ENCODE measurements around the gene PMM2. TPM values are rescaled to one million over a fixed set of nuclear protein-coding genes. Genes with fewer than 3 reads are reported as not detected.

PMM2 gene
- total and polyA plus RNA-seq, 5 experiments from 2014 or later = 21.4 to 41.9 (median 26.0) TPM

- H3K27me3 Mint-ChIP-seq = no peaks in the 10 kb centered on the region
- H3K36me3 Mint-ChIP-seq = peaks cover 3 to 96% (median 38%) of the 10 kb centered on the region in 3 donors
- H3K27ac Mint-ChIP-seq = peak overlapping the region in 1 of 10 donors; percentile 19
- no peak overlapping the region for H3K4me3 Mint-ChIP-seq
- DNase-seq (no peak), ATAC-seq (no peak)
- H3K9me3 Mint-ChIP-seq = no peaks in the 10 kb centered on the region
- POLR2A ChIA-PET = no interaction called here
- H3K4me1 Mint-ChIP-seq = peaks cover 0 to 4% (median under 1%) of the 10 kb centered on the region in 4 donors
Observed at GRCh38 chr16:8808613-8809353, 11.1 kb downstream of the PMM2 start.

GRCh38 chr16:8812162-8812843 is 14.7 kb downstream of the PMM2 start:
- peaks cover 6 to 18% (median 14%) of the 10 kb centered on the region in 4 donors for H3K4me1 Mint-ChIP-seq
- no peak for DNase-seq
- POLR2A ChIA-PET = no interaction called here
- H3K27ac Mint-ChIP-seq = no peak overlapping the region
- no peaks in the 10 kb centered on the region for H3K9me3 Mint-ChIP-seq
- ATAC-seq = no peak
- H3K27me3 Mint-ChIP-seq = no peaks in the 10 kb centered on the region
- H3K36me3 Mint-ChIP-seq = peaks cover 3 to 89% (median 49%) of the 10 kb centered on the region in 3 donors
- H3K4me3 Mint-ChIP-seq = no peak overlapping the region

GRCh38 chr16:8814095-8814806 is 16.6 kb downstream of the PMM2 start:
- no peak overlapping the region for H3K4me3 Mint-ChIP-seq

DNA sequence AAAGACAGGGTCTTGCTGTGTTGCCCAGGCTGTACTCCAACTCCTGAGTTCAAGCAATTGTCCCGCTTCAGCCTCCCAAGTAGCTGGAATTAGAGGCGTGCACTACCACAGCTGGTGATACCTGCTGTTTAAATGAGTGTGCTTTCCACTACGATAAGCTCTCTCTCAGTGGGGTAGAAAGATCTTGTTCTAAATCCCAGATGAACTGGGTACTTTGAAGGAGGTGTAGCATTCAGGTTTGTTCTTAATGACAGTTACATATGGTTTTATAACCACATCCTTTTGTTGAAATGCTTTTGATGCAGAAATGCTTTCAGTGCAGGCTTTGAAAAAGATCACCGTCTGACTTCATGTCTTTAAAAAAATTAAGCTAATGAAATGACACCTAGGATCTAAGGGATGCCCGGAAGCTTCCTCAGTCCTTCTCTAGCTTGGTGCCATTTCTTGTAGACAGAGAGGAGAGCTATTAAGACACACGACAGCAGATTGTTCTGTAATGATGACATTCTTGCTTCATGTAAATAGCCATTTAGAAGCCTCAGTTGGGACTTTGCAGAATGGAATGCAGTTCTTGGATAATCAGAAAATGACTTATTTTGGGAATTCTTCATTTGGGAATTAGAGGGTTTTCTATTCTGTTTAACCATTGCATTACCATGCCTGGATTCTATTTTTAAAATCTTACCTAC is 19.5 kb downstream of the PMM2 start:
- DNase-seq (peak in 4 of 10 donors; percentile 9 to 67 (median 48)), ATAC-seq (peak; percentile 85 to 97)
- Mint-ChIP-seq H3K4me1 (peaks cover 7 to 30% (median 19%) of the 10 kb centered on the region in 4 donors), H3K4me3 (peak overlapping the region in 6 of 10 donors; percentile 6 to 63 (median 52)), H3K27me3 (no peaks in the 10 kb centered on the region), H3K36me3 (peaks cover 0 to 76% (median 40%) of the 10 kb centered on the region in 3 donors), H3K27ac (peak overlapping the region in 9 of 10 donors; percentile 3 to 78 (median 68)), H3K9me3 (no peaks in the 10 kb centered on the region)
- POLR2A ChIA-PET = interaction anchor here (0.7 to 1.6 kb wide), 4 partner anchors 20 to 63 kb away, joined by 3 to 9 read pairs (median 4); partner anchors contain the start of genes CARHSP1, PMM2 and TMEM186

More at GRCh38 chr16:8814095-8814806, 16.6 kb downstream of the PMM2 start:
- H3K27me3 Mint-ChIP-seq = no peaks in the 10 kb centered on the region
- H3K36me3 Mint-ChIP-seq = peaks cover 3 to 81% (median 44%) of the 10 kb centered on the region in 3 donors
- DNase-seq = no peak
- POLR2A ChIA-PET = no interaction called here
- no peak for ATAC-seq
- peaks cover 7 to 26% (median 19%) of the 10 kb centered on the region in 4 donors for H3K4me1 Mint-ChIP-seq
- H3K9me3 Mint-ChIP-seq = no peaks in the 10 kb centered on the region
- peak overlapping the region in 1 of 10 donors; percentile 23 for H3K27ac Mint-ChIP-seq

GRCh38 chr16:8818504-8819270 is 21.0 kb downstream of the PMM2 start:
- H3K36me3 Mint-ChIP-seq = peaks cover 0 to 70% (median 37%) of the 10 kb centered on the region in 3 donors
- H3K9me3 Mint-ChIP-seq = no peaks in the 10 kb centered on the region
- H3K4me1 Mint-ChIP-seq = peaks cover 7 to 30% (median 19%) of the 10 kb centered on the region in 4 donors
- H3K27ac Mint-ChIP-seq = peak overlapping the region in 3 of 10 donors; percentile 14 to 86 (median 63)
- H3K27me3 Mint-ChIP-seq = no peaks in the 10 kb centered on the region
- ATAC-seq = no peak
- DNase-seq = no peak
- H3K4me3 Mint-ChIP-seq = no peak overlapping the region
- POLR2A ChIA-PET = no interaction called here

DNA sequence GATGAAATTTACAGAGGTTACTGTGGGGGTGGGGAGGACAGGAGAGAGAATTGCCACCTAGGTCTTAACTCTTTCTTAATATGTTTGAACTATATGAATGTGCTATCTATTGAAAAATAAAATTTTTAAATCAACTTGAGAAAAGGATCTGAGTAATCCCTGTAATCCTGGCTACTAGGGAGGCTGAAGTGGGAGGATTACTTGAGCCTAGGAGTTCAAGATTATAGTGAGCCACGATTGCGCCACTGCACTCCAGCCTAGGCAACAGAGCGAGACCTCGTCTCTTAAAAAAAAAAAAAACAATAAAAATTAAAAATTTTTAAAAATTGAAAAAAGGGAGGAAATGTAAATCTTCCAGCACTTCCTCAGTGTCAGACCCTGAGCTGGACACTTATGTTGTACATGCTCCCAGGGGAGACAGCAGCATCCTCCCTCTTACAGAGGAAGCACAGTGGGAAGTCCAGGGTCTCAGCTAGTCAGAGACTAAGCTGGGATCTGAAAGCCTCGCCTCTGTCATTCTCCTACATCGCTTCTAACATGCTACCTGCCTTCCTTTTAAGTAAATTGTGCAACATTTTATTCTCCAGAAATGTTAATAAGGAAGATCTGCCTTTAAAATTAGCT is 21.9 kb downstream of the PMM2 start:
- POLR2A ChIA-PET = interaction anchor here (0.7 kb wide), 1 partner anchor 158 kb away, joined by 5 read pairs; no protein-coding TSS in a partner anchor
- peaks cover 0 to 68% (median 35%) of the 10 kb centered on the region in 3 donors for H3K36me3 Mint-ChIP-seq
- no peak overlapping the region for H3K4me3 Mint-ChIP-seq
- peak overlapping the region in 1 of 10 donors; percentile 86 for H3K27ac Mint-ChIP-seq
- DNase-seq = no peak
- H3K4me1 Mint-ChIP-seq = peaks cover 7 to 30% (median 19%) of the 10 kb centered on the region in 4 donors
- no peaks in the 10 kb centered on the region for H3K27me3 Mint-ChIP-seq
- ATAC-seq = no peak
- no peaks in the 10 kb centered on the region for H3K9me3 Mint-ChIP-seq

- Mint-ChIP-seq H3K9me3 (no peaks in the 10 kb centered on the region), H3K4me1 (peaks cover 3 to 11% (median 4%) of the 10 kb centered on the region in 4 donors), H3K27me3 (no peaks in the 10 kb centered on the region), H3K27ac (peak overlapping the region in 4 of 10 donors; percentile 15 to 66 (median 44)), H3K36me3 (peaks cover 0 to 62% (median 20%) of the 10 kb centered on the region in 3 donors), H3K4me3 (no peak overlapping the region)
- ATAC-seq (no peak), DNase-seq (no peak)
- POLR2A ChIA-PET = no interaction called here
Observed at GRCh38 chr16:8822403-8822802, 24.8 kb downstream of the PMM2 start.

GRCh38 chr16:8826278-8826879 is 28.7 kb downstream of the PMM2 start:
- Mint-ChIP-seq H3K27ac (peak overlapping the region in 2 of 10 donors; percentile 14 to 34), H3K4me3 (no peak overlapping the region), H3K36me3 (peaks cover 0 to 59% (median 14%) of the 10 kb centered on the region in 3 donors), H3K27me3 (no peaks in the 10 kb centered on the region), H3K9me3 (no peaks in the 10 kb centered on the region), H3K4me1 (peaks cover 0 to 11% (median 4%) of the 10 kb centered on the region in 4 donors)
- no peak for ATAC-seq
- POLR2A ChIA-PET = interaction anchor here (0.6 to 0.8 kb wide), 2 partner anchors 31 to 85 kb away, joined by 3 to 7 read pairs; no protein-coding TSS in a partner anchor
- no peak for DNase-seq

DNA sequence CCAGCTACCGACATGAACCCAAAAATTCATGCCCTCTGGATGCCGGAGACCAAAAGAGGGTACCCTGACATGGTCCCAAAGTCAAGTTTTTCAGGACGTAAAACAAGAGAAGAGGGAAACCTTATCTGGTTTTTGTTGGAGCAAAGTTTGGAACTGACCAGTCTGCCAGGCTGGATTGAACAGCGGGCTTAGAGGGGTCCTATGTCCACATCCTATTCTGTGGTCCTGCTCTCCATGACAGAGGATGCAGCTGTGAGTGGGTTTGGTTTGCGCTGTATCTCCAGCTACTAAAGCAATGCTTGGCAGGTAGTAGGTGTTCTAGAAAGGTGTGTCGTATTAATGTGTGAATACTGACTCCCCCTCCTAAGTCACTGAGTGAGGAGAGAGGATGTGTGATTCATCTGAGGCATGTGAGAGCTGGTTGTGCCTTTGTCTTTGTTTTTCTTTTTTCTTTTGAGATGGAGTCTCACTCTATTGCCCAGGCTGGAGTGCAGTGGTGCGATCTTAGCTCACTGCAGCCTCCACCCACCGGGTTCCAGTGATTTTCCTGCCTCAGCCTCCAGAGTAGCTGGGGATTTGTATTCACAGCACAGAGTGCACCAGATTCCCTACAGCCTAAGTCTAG is 31.0 kb downstream of the PMM2 start:
- peaks cover 0 to 55% (median 11%) of the 10 kb centered on the region in 3 donors for H3K36me3 Mint-ChIP-seq
- no peaks in the 10 kb centered on the region for H3K27me3 Mint-ChIP-seq
- H3K4me1 Mint-ChIP-seq = peaks cover 10 to 33% (median 21%) of the 10 kb centered on the region in 4 donors
- no peaks in the 10 kb centered on the region for H3K9me3 Mint-ChIP-seq
- peak overlapping the region in 1 of 10 donors; percentile 35 for H3K27ac Mint-ChIP-seq
- ATAC-seq (no peak), DNase-seq (no peak)
- no peak overlapping the region for H3K4me3 Mint-ChIP-seq
- POLR2A ChIA-PET = interaction anchor here (0.6 kb wide), 1 partner anchor 262 kb away, joined by 3 read pairs; the partner anchor contains the start of gene HAPSTR1

DNA sequence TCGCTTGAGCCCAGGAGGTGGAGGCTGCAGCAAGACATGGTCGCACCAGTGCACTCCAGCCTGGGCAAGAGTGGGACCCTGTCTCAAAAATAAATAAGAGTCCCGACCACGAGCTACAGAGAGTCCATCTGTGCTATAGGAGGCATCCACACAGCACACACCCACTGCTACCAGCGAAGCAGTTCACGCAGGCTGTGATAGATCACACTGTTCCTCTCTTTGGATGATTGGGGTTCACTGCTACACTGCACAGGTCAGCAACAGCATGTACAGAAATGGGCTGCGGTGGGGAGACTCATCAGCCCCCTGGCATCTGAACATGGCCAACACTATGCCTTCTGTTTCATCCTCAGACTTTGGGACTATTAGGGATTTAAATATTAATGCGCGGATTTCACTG is 33.8 kb downstream of the PMM2 start:
- Mint-ChIP-seq H3K4me1 (peaks cover 14 to 39% (median 25%) of the 10 kb centered on the region in 4 donors), H3K36me3 (peaks cover 0 to 42% (median 9%) of the 10 kb centered on the region in 3 donors), H3K27ac (peak overlapping the region in 1 of 10 donors; percentile 60), H3K4me3 (no peak overlapping the region), H3K27me3 (no peaks in the 10 kb centered on the region), H3K9me3 (no peaks in the 10 kb centered on the region)
- DNase-seq = no peak
- POLR2A ChIA-PET = no interaction called here
- no peak for ATAC-seq
